Adrenal gland (tissue), 5 donors: ENCODE measurements around the gene MMP8.

Source experiments
- CTCF ChIP-seq, 6 experiments: fragments of 450-650 bp in 4 of 6; fragments of 200-600 bp in 2 of 6; sonication (generic) in 1 of 6; IDR thresholded peaks; 1 replicate in 5 of 6; 2 replicates in 1 of 6; pipeline versions ENCODE4 v1.5.1 to v1.8.0; 2016 to 2021; ENCODE audit warnings: antibody characterized with exemption in 6 of 6, mild to moderate bottlenecking in 2 of 6, moderate library complexity in 1 of 6
- POLR2A ChIP-seq, 2 donors: fragments of 450-650 bp; IDR thresholded peaks; one replicate each; pipeline ENCODE4 v1.6.1; 2017; ENCODE audit warnings: antibody characterized with exemption in 2 of 2, mild to moderate bottlenecking in 2 of 2, moderate library complexity in 1 of 2
- donor health status: DM: no; HTN: no; CAD: no.

- TF ChIP-seq CTCF (IDR thresholded peaks at IDR 0.05), result peak in 1 of 6 experiments; percentile 10
- no peak for TF ChIP-seq POLR2A (IDR thresholded peaks at IDR 0.05)
These were observed 60.6 kb downstream of the MMP8 start for GRCh38 chr11:102664001-102664752.
